Measurements from ENCODE around the gene ADRB2.

DNA sequence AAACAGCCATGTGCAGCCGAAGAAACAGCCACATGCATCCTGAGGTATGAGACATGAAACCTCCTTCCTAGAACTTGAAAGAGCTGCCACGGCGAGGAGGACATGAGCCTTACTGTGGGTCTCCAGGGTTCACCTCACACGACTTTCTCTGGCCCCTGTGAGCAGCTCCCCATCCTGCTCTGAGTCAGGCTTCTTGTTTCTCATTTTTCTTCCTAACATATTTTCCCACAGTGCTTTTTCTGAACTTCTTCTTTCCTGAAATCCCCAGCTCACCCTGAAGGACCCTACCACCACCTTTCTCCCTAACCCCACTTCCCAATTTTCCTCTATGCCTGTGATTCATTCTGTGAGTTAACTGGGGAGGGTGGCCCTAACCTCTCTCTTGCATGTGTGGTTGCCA lies 33.7 kb upstream of the ADRB2 start:
- TF ChIP-seq POLR2AphosphoS5 (IDR thresholded peaks at IDR 0.05; ENCODE audit: low read depth, low read length) (no peak), POLR2A (IDR thresholded peaks at IDR 0.05; ENCODE audit: low read depth, low read length) (no peak)
